DND-41 (cell line): ENCODE data around the gene MGAT5B.

Source experiments
- EZH2 ChIP-seq: IDR thresholded peaks from 3 replicates; pipeline ENCODE4 v1.6.1; 2012; ENCODE audit warnings: borderline replicate concordance, low read depth, mild to moderate bottlenecking, moderate library complexity, low read length, inconsistent platforms; ENCODE audit not compliant: severe bottlenecking
- TF ChIP-seq, protein P1 (sequence below): IDR thresholded peaks from 2 replicates; pipeline ENCODE4 v1.5.1; 2012; ENCODE audit warnings: borderline replicate concordance, low read length, moderate library complexity, mild to moderate bottlenecking; ENCODE audit not compliant: poor library complexity, severe bottlenecking; ENCODE audit errors: extremely low read depth

DNA sequence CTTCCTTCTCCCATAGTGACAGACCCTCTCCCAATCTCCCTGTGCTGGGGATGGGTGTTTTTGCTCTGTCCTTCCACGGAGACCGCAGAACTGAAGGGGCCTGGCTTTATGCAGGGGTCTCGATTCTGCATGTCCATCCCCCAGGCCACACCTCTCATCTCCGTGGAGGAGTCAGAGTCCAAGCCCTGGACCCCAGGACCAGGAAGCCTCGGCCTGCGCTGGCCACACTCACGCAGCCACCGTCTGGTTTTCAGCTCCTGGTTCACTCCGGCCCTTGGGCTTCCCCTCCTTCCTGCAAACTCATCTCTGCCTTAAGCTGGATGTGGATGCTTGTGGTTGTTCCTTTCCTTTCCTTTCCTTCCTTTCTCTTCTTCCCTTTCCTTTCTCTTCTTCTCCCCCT is 90.8 kb downstream of the MGAT5B start:
- TF ChIP-seq, protein P1, sequence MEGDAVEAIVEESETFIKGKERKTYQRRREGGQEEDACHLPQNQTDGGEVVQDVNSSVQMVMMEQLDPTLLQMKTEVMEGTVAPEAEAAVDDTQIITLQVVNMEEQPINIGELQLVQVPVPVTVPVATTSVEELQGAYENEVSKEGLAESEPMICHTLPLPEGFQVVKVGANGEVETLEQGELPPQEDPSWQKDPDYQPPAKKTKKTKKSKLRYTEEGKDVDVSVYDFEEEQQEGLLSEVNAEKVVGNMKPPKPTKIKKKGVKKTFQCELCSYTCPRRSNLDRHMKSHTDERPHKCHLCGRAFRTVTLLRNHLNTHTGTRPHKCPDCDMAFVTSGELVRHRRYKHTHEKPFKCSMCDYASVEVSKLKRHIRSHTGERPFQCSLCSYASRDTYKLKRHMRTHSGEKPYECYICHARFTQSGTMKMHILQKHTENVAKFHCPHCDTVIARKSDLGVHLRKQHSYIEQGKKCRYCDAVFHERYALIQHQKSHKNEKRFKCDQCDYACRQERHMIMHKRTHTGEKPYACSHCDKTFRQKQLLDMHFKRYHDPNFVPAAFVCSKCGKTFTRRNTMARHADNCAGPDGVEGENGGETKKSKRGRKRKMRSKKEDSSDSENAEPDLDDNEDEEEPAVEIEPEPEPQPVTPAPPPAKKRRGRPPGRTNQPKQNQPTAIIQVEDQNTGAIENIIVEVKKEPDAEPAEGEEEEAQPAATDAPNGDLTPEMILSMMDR, result no peak
- no peak for TF ChIP-seq EZH2
